Prostate gland (tissue), 2 donors: ENCODE data around the gene KCNJ15. TPM values are rescaled to one million over a fixed set of nuclear protein-coding genes. Genes with fewer than 3 reads are reported as not detected.

Source experiments
- DNase-seq: peaks from one replicate; pipeline ENCODE4 v3.0.0-alpha.2; 2019; ENCODE audit warnings: low spot score
- H3K27ac ChIP-seq, 2 donors: fragments of 200-600 bp; sonication (generic); 2 replicates each; pipeline ENCODE4 v1.5.1; 2017 to 2019
- H3K27me3 ChIP-seq: fragments of 200-600 bp; sonication (generic); replicated peaks from 2 replicates; pipeline ENCODE4 v1.5.1; 2019; ENCODE audit not compliant: insufficient read depth
- H3K36me3 ChIP-seq, 2 donors: fragments of 200-600 bp; sonication (generic); 1 replicate in 1 of 2; 2 replicates in 1 of 2; pipeline versions ENCODE4 v1.5.1 to v1.8.1; 2017 to 2019
- H3K4me1 ChIP-seq: fragments of 200-600 bp; sonication (generic); replicated peaks from 2 replicates; pipeline ENCODE4 v1.5.1; 2019
- H3K4me3 ChIP-seq, 2 donors: fragments of 200-600 bp; sonication (generic); 2 replicates each; pipeline ENCODE4 v1.5.1; 2017 to 2019
- H3K9me3 ChIP-seq: fragments of 200-600 bp; sonication (generic); 2 replicates; pipeline ENCODE4 v1.5.1; 2017
- POLR2A ChIP-seq: fragments of 450-650 bp; IDR thresholded peaks from one replicate; pipeline ENCODE4 v1.6.1; 2016; ENCODE audit warnings: antibody characterized with exemption, mild to moderate bottlenecking
- POLR2AphosphoS5 ChIP-seq: sonication (generic); formaldehyde crosslinking; IDR thresholded peaks from one replicate; pipeline ENCODE4 v1.6.1; 2017; ENCODE audit warnings: antibody characterized with exemption
- WGBS: methylation state at CpG from one replicate; pipeline ENCODE4 v1.1.5; 2018; 5-methylcytosine and 5-hydroxymethylcytosine counted together
- intact Hi-C: fragments of 100-400 bp; cut with DNase I; formaldehyde crosslinking; loops from one replicate; pipeline ENCODE4 v1.14.2; 2022
- total RNA-seq, 2 donors: library from RNA; depleted of rRNA; stranded (reverse); fragments of >200 nt; gene quantifications; one replicate each; pipeline ENCODE4 v1.1.0, GENCODE V29; 2016
- TF ChIP-seq, protein P1 (sequence below), 4 experiments: fragments of 200-600 bp in 2 of 4; fragments of 450-650 bp in 2 of 4; sonication (generic) in 2 of 4; IDR thresholded peaks; 1 replicate in 3 of 4; 2 replicates in 1 of 4; pipeline ENCODE4 v1.5.1; 2016 to 2019; ENCODE audit warnings: antibody characterized with exemption in 4 of 4, mild to moderate bottlenecking in 2 of 4, moderate library complexity in 2 of 4

Gene KCNJ15
- total RNA-seq, 2 donors from 2014 or later = 4.5 to 5.6 TPM

DNA sequence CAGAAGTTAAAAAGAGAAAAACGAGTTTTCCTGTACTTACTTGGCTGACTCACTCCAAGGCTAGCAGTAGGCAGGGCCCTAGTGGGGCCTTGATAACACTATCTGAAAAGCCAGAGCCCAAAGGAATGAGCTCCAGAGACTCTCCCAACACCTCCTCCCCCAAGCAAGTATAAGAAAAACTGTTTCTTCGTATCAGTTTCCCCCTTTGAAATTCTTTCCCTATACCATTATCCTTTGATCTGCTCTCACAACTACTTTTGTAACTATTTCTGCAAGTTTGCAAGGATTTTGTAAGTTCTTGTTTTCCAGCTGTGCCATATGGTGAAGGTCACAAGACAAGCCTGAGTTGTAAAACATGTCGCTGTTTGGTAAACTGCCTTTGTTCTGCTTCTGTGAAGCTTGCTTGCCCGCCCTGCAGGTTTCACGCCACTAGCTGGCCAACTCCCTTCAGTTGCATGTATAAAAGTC is 36.5 kb upstream of the KCNJ15 start:
- H3K27me3 ChIP-seq = no peaks in the 10 kb centered on the region
- no peaks in the 10 kb centered on the region for H3K36me3 ChIP-seq
- 74% methylated on average over 5 of the region's 5 CpGs for WGBS
- no peaks in the 10 kb centered on the region for H3K4me1 ChIP-seq
- no peak overlapping the region for H3K4me3 ChIP-seq
- no peak overlapping the region for H3K27ac ChIP-seq
- no peak for DNase-seq
- intact Hi-C loops = no loop called here
- no peaks in the 10 kb centered on the region for H3K9me3 ChIP-seq
- TF ChIP-seq POLR2A (no peak), POLR2AphosphoS5 (no peak)
- TF ChIP-seq, protein P1, sequence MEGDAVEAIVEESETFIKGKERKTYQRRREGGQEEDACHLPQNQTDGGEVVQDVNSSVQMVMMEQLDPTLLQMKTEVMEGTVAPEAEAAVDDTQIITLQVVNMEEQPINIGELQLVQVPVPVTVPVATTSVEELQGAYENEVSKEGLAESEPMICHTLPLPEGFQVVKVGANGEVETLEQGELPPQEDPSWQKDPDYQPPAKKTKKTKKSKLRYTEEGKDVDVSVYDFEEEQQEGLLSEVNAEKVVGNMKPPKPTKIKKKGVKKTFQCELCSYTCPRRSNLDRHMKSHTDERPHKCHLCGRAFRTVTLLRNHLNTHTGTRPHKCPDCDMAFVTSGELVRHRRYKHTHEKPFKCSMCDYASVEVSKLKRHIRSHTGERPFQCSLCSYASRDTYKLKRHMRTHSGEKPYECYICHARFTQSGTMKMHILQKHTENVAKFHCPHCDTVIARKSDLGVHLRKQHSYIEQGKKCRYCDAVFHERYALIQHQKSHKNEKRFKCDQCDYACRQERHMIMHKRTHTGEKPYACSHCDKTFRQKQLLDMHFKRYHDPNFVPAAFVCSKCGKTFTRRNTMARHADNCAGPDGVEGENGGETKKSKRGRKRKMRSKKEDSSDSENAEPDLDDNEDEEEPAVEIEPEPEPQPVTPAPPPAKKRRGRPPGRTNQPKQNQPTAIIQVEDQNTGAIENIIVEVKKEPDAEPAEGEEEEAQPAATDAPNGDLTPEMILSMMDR (IDR thresholded peaks at IDR 0.05) = no peak

DNA sequence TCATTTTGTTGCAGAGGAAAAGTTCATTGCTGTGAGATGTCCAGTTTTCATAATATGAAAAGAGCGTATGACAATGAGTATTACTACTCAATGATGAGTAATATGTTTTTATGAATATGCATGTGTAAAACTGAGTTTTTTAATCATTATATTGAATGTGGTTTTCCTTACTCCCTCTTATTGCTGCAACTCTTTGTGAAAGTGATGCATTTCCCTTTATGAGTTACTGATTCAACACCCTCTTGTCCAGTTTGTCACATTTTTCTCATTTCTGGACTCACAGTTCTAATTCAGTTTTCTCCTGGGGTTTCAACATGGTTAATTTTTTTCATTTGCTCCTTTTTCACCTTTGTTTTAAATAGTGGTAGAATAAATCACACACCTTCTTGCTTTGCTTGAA is 35.2 kb upstream of the KCNJ15 start:
- intact Hi-C loops = no loop called here
- Histone ChIP-seq H3K4me1 (no peaks in the 10 kb centered on the region), H3K27ac (no peak overlapping the region), H3K36me3 (no peaks in the 10 kb centered on the region), H3K9me3 (no peaks in the 10 kb centered on the region), H3K27me3 (no peaks in the 10 kb centered on the region), H3K4me3 (no peak overlapping the region)
- whole genome bisulfite sequencing = 52% methylated on average over 1 of the region's 1 CpG
- no peak for DNase-seq
- TF ChIP-seq POLR2A (no peak), POLR2AphosphoS5 (no peak)
- TF ChIP-seq, protein P1 (IDR thresholded peaks at IDR 0.05) = no peak

DNA sequence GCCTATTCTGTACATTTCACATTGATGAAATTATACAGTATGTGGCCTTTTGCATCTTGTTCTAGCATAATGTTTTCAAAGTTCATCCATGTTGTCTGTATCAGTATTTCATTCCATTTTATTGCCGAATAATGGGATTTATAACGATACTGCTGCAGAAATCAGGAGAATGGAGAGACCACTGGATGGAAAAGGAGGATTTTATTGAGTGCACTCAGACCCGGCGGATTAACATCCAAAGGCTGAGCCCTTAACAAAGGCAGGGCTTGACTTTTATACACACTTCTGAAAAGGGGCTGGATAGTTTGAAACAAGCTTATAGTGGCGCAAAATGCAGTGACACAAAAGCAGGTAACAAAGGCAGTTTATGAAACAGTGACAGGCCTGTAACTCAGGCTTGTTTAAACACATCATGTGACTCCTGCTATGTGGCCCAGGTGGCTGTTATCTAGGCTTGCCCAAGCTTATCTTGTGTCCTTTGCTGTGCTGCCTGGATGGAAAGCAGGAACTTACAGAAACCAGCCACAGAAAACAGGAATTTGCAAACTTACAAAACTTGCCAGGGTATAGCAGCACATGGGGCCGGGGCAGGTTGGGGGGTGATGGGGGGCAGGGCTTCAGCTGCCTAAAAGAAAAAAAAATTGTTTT is 32.8 kb upstream of the KCNJ15 start:
- no peak for TF ChIP-seq POLR2AphosphoS5
- TF ChIP-seq POLR2A = no peak
- TF ChIP-seq, protein P1 (IDR thresholded peaks at IDR 0.05) = no peak

DNA sequence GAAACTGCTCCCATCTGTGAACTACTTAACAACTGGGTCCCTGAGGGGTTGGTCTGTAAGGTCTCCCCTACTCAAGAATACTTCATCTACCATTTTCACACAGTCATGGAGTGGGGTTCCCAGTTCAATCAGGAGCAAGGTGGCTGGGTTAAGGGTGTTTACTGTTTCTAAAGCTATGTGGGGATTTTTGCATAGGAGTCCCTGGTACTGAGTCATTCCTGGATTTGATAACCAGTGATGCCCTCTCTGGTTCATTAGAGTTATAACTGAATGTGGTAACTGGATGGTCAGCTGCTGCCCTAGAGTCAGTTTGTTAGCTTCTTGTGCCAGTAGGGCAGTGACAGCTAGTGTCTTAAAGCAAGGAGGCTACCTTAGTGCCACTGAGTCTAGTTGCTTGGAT is 29.4 kb upstream of the KCNJ15 start:
- intact Hi-C loops = no loop called here
- H3K27ac ChIP-seq = no peak overlapping the region

More for the DNA sequence above, 32.8 kb upstream of the KCNJ15 start:
- intact Hi-C loops = no loop called here
- Histone ChIP-seq H3K4me1 (no peaks in the 10 kb centered on the region), H3K4me3 (no peak overlapping the region), H3K36me3 (no peaks in the 10 kb centered on the region), H3K27ac (no peak overlapping the region), H3K9me3 (no peaks in the 10 kb centered on the region), H3K27me3 (no peaks in the 10 kb centered on the region)
- DNase-seq = no peak
- WGBS = 94% methylated on average over 6 of the region's 6 CpGs

More for the DNA sequence above, 29.4 kb upstream of the KCNJ15 start:
- Histone ChIP-seq H3K4me1 (no peaks in the 10 kb centered on the region), H3K4me3 (no peak overlapping the region), H3K27me3 (no peaks in the 10 kb centered on the region), H3K9me3 (no peaks in the 10 kb centered on the region), H3K36me3 (no peaks in the 10 kb centered on the region)
- DNase-seq = peak; percentile 1
- TF ChIP-seq POLR2AphosphoS5 (no peak), POLR2A (no peak)
- TF ChIP-seq, protein P1 (IDR thresholded peaks at IDR 0.05) = no peak
